ENCODE results near the gene ZNF736. TPM values are rescaled to one million over a fixed set of nuclear protein-coding genes. Genes with fewer than 3 reads are reported as not detected.

Gene ZNF736
- total and polyA plus RNA-seq, 2 of the 8 experiments (the other 6 are each of a cell fraction or from before 2014, with no cell fraction given) = not detected

- no peak overlapping the region for H4K91ac ChIP-seq (replicated peaks; ENCODE audit: insufficient read length, low read length)
- no peak overlapping the region for H3K4ac ChIP-seq (replicated peaks; ENCODE audit: insufficient read length, low read depth, low read length)
- H2BK12ac ChIP-seq (ENCODE audit: low read depth, low read length) = no peak overlapping the region
- no peak overlapping the region for H3K4me3 ChIP-seq (ENCODE audit: extremely low read depth in 1 of 4, insufficient read depth in 2 of 4, low read depth in 3 of 4, low read length in 4 of 4)
- H3K9ac ChIP-seq (replicated peaks in 1 of 4; ENCODE audit: extremely low read depth in 1 of 4, low read depth in 3 of 4, low read length in 3 of 4) = no peak overlapping the region
- ChIA-PET POLR2A (ENCODE audit: partially characterized antibody) (no interaction called here), CTCF (ENCODE audit: partially characterized antibody) (no interaction called here)
- peaks cover 57 to 70% of the 10 kb centered on the region in 2 experiments for H3K9me3 ChIP-seq (ENCODE audit: insufficient read depth in 2 of 2, low read depth in 1 of 2, low read length in 1 of 2)
- H3K4me2 ChIP-seq (ENCODE audit: insufficient read depth in 1 of 2, low read depth in 2 of 2, low read length in 2 of 2) = no peak overlapping the region
- no peak overlapping the region for H3K23ac ChIP-seq (ENCODE audit: insufficient read length)
- H3K56ac ChIP-seq (replicated peaks; ENCODE audit: insufficient read length, low read depth, low read length) = no peak overlapping the region
- H2BK5ac ChIP-seq (ENCODE audit: low read depth, low read length) = no peak overlapping the region
- H2AK5ac ChIP-seq (ENCODE audit: low read depth, low read length) = no peak overlapping the region
- H3K79me2 ChIP-seq (ENCODE audit: control insufficient read depth in 1 of 2, insufficient read depth in 2 of 2, low read length in 2 of 2) = no peaks in the 10 kb centered on the region
- H4K8ac ChIP-seq (ENCODE audit: extremely low read depth, insufficient read depth, low read length) = no peak overlapping the region
- no peak overlapping the region for H2BK20ac ChIP-seq (ENCODE audit: low read length)
- no peaks in the 10 kb centered on the region for H3K23me2 ChIP-seq (ENCODE audit: low read depth, low read length)
- no peak overlapping the region for H2AFZ ChIP-seq (ENCODE audit: low read length)
- FAIRE-seq (no peak), DNase-seq (ENCODE audit: low read depth in 1 of 2, low spot score in 2 of 2) (no peak)
- no peaks in the 10 kb centered on the region for H4K20me1 ChIP-seq (replicated peaks in 1 of 2; ENCODE audit: control insufficient read depth in 1 of 2, insufficient read depth in 2 of 2, low read length in 2 of 2)
- no peak overlapping the region for H3K18ac ChIP-seq (ENCODE audit: extremely low read depth, low read length)
- H2BK15ac ChIP-seq (ENCODE audit: low read length) = no peak overlapping the region
- H3K79me1 ChIP-seq (ENCODE audit: low read depth, low read length) = no peaks in the 10 kb centered on the region
- H4K5ac ChIP-seq (ENCODE audit: insufficient read length, low read depth, low read length) = no peak overlapping the region
- no peaks in the 10 kb centered on the region for H3K4me1 ChIP-seq (replicated peaks in 1 of 4; ENCODE audit: control insufficient read depth in 3 of 4, insufficient read depth in 4 of 4, low read length in 3 of 4)
- WGBS, 2 experiments (ENCODE audit: extremely low coverage in 1 of 2, insufficient coverage in 1 of 2, insufficient read length in 1 of 2, insufficient replicate concordance in 2 of 2, low coverage in 1 of 2, low lambda C conversion rate in 2 of 2, missing lambda C conversion rate in 1 of 2) = 97% methylated on average over 8 of the region's 10 CpGs; no CpG with 5 or more reads in 1 of the 2 experiments
- no peak overlapping the region for H2BK120ac ChIP-seq (replicated peaks; ENCODE audit: low read depth, low read length)
- no peak overlapping the region for H3K14ac ChIP-seq (ENCODE audit: insufficient read length)
- no peak overlapping the region for H3K27ac ChIP-seq (ENCODE audit: low read depth, low read length)
- no peaks in the 10 kb centered on the region for H3K36me3 ChIP-seq (ENCODE audit: control insufficient read depth in 2 of 4, insufficient read depth in 4 of 4, low read length in 3 of 4)
- H3K27me3 ChIP-seq (replicated peaks in 1 of 4; ENCODE audit: control insufficient read depth in 3 of 4, extremely low read depth in 1 of 4, insufficient read depth in 3 of 4, low read length in 3 of 4) = no peaks in the 10 kb centered on the region
- no peak for TF ChIP-seq SAP30 (IDR thresholded peaks at IDR 0.05; ENCODE audit: insufficient read depth, insufficient replicate concordance, low read length)
- no peak for TF ChIP-seq RAD21 (IDR thresholded peaks at IDR 0.05 in 1 of 2, conservative IDR thresholded peaks at IDR 0.05 in 1 of 2; ENCODE audit: low read depth in 2 of 2, low read length in 2 of 2)
- no peak for TF ChIP-seq CEBPB (IDR thresholded peaks at IDR 0.05; ENCODE audit: low read depth, low read length)
- no peak for TF ChIP-seq CTCF (IDR thresholded peaks at IDR 0.05; ENCODE audit: control extremely low read depth in 1 of 3, insufficient read depth in 1 of 3, low read depth in 1 of 3, low read length in 3 of 3)
- no peak for TF ChIP-seq HDAC2 (IDR thresholded peaks at IDR 0.05; ENCODE audit: borderline replicate concordance in 1 of 2, low read depth in 2 of 2, low read length in 2 of 2)
- TF ChIP-seq CHD1 (IDR thresholded peaks at IDR 0.05; ENCODE audit: low read depth, low read length) = no peak
- no peak for TF ChIP-seq KDM1A (IDR thresholded peaks at IDR 0.05; ENCODE audit: borderline replicate concordance, low read length)
- no peak for TF ChIP-seq EGR1 (IDR thresholded peaks at IDR 0.05; ENCODE audit: borderline replicate concordance, low read depth, low read length)
- TF ChIP-seq PHF8 (conservative IDR thresholded peaks at IDR 0.05; ENCODE audit: low read depth, low read length) = no peak
- TF ChIP-seq POLR2AphosphoS5 (IDR thresholded peaks at IDR 0.05; ENCODE audit: low read depth, low read length) = no peak
- no peak for TF ChIP-seq KDM4A (IDR thresholded peaks at IDR 0.05; ENCODE audit: low read depth, low read length, severe bottlenecking)
- no peak for TF ChIP-seq TEAD4 (IDR thresholded peaks at IDR 0.05; ENCODE audit: low read depth, low read length)
These were observed 805 bp downstream of the ZNF736 start for GRCh38 chr7:64314566-64314965.

Data from H1 (cell line).